SK-N-MC (cell line): ENCODE data around the gene ADISSP.

Experiments used
- EZH2 ChIP-seq: fragments of 200-600 bp; sonication (generic); IDR thresholded peaks from one replicate; pipeline ENCODE4 v1.6.1; 2017; ENCODE audit warnings: antibody characterized with exemption
- POLR2AphosphoS5 ChIP-seq: IDR thresholded peaks from 2 replicates; pipeline ENCODE4 v1.6.1; 2012; ENCODE audit warnings: mild to moderate bottlenecking, low read depth, low read length, borderline replicate concordance

DNA sequence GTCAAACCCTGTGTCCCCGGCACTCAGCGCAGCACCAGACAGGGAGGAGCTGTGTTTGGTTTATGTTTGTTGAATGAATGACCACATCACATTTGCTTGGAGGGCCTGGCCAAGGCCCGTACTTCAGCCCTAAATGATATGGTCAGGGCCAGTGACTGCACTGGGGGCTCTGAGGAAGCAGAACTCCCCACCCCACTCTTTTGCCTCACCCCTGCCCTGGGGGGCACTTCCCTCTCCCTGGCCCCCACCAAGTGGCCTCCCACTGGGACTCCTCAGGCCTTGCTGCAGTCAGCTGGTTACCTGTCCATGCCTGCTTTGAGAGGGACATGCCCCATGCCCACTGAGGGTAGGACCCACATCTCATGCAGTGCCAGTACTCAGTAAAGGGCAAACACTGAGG lies 2.9 kb downstream of the ADISSP start:
- no peak for TF ChIP-seq EZH2
- TF ChIP-seq POLR2AphosphoS5, result no peak
